CD4-positive, alpha-beta T cell treated with Interleukin-2 at 100 ng/mL for 4 hours (primary cell): ENCODE results near the gene KIF1A.
"Not testable (repeated sequence)": the region's sequence is repeated elsewhere in the genome, so short reads cannot be mapped to it uniquely, and the experiment has no call there.

Source experiments
- DNase-seq: peaks from one replicate; pipeline ENCODE4 v3.0.0-alpha.2; 2020; ENCODE audit warnings: low spot score

The KIF1A gene

DNA sequence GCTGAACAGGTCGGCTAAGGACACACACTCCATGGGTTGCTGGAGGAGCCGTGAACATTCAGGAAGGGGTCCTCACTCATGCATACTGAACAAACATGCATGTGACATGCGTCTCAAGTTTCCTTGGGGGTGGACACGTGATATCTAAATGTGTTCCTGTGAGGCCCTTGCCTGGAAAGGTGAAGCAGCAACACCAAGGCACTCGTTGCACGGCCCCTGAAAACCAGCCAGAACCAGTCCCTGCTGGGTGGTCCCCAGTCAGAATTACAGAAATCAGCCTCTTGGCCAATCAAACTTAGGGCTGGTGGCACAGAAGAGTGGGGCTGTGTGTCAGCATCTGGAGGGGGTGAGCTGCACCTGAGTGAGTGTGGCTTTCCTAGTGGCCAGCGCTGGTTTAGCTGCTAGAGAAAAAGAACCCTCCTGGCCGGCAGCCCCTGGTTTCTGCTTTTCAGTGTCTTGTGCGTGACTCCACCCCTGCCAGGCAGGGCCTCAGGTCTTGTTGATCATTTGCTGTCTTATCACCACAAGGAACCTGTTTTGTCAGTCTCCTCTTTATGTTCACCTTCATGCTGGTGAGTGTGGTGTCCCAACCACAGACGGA, 134.1 kb downstream of the KIF1A start:
- DNase-seq = no peak

DNA sequence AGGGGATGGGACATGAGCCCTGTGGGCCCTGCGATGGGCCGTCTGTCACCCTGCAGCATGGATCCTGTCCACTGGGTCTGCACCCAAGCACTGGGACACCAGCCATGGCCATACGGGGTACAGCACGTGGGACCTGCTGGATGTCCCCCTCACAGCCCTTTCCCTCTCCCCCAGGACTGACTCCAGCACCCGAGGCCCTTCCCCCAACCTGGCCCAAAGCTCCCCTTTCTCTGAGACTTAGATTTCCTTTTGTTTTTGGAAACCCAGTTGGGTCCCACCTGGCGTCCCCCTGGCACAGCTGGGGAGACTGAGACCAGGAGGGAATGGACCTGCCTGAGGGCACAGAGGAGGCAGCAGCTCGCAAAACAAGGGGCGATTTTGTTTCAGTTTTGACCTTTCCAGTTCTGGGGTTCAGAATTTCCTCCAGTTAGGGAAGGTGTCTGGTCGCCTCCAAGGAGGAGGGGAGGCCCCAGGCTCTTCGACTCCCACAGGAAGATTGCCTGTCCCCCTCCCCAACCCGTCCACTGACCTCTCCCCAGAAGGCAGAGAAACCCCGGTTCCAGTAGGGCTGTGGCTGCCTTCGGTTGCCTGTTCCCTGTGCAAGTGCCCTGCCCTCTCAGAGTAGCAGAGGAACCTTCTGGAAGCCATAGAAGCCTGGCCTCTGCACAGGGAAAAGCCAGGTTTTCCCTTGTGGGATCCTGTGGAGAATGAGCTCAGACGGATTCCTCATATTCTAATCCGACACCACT, 135.9 kb downstream of the KIF1A start:
- DNase-seq = not testable (repeated sequence)

DNA sequence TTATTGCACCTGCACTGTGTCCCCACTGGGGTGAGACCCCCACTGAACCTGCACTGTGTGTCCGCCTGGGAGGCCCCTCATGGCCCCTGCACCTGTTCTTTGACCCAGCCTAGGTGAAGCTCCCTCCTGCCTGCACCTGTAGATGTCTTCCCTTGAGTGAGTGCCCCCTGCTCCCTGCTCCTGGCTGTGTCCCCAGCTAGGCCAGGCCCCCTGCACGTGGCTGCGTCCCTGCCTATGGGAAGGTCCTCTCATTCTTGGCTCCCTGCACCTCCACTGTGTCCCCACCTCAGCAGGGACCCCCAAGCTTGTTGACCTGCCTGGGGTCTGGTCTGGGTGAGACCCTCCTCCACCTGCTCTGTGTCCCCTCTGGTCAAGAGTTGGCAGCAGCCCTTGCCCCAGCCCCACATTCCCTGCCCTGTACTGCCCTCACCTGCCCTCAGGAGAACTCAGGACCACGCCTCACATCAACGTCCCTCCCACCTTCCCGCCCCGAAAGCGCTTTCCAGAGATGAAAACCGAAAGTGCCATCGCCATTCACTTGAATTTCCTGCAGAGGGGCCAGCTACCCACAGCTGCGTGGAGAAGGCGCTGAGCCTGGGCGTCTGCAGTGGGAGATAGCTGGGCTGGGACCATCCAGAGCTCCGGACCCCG, 136.6 kb downstream of the KIF1A start:
- not testable (repeated sequence) for DNase-seq

DNA sequence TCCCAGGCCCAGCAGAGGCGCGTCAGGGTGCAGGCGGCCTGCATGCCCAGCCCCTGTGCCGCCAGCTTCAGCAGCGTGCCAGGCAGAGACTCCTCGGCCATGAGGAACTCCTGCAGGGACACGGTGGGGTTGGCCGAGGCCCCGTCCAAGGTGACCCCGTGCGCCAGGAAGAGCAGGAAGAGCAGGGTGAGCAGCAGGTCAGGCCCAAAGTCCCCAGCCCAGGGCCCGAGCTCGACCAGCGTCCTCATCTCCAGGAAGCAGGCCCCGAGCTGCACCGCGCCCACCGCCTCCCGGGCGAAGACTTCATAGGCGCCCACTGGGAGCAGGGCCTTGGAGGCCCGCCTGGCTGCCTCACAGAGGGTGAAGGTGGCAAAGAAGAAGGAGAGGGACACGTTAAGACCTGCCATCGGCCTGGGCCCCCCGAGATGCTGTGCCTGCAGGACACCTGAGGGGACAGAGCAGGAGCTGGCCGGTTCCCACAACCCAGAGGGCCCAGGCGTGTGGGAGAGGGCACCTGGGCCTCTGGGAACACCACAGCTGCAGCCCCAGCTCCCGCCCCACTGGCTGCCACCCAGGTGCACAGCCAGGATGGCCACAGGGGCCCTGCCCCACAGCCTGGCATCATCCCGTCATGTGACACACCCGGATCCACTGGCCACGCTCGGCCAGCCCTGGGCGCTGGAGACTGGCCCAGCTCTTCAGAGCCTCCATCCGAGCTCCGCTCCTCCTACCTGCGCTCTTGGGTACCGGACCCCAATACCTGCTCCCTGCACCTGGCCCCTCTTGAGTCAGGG, 137.4 kb downstream of the KIF1A start, which contains the start of gene AQP12B:
TSS of gene AQP12B (minus strand) at position 455 of the 794 bp plus-strand sequence. CDS start at position 407, 48 bp downstream.
- DNase-seq = not testable (repeated sequence)

DNA sequence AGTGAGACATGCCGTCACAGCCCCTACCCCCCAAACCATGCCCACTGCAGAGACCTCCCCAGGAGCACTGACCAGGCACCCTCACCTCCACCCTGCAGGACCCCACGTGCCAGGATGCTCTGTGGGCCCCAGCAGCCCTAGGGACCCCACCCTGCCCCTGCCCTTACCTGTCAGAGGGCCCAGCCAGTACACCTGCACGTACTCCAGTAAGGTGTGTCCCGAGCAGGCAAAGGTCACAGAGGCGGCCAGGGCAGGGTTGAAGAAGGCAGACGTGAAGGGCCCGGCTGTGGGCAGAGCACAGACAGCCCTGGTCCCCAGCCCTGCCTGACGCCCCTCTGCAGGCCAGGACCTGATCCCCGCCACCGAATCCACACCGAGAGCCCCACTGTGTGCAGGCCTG, 139.8 kb downstream of the KIF1A start:
- not testable (repeated sequence) for DNase-seq

DNA sequence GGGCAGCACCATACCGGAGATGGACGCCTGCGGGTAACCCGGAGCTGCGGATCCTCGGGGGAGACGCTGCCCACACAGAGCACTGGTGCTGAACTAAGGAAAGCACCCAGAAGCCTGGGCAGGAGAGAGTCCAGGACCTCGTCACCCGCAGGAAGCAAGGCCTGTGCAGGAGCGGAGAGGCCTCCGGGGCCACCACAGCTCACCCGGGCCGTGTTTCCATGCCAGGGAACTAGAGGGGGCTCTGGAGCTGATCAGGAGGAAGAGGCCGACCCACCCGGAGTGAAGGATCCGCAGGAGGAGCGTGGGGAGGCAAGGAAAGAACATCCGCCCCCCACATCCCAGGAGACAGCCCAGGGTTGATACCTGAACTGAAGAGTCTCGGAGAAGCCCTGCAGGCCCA, 141.1 kb downstream of the KIF1A start:
- not testable (repeated sequence) for DNase-seq

DNA sequence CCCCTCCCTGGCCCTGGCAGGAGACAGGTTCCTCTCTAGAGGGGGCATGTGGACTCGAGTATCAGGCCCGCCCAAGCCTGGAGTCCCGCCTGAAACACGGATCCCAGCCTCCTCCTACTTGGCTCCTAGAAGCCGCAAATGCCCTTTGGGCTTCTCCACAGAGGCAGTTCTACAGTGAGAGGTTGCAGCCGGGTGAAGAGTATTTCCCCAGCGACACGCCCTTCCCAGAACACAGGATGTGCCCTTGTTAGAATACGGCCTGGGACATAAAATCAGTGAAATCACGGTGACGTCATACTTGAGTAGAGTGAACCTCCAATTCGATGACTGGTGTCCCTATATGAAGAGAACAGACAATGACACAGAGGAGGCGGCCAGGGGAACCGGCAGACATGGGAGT, 142.0 kb downstream of the KIF1A start:
- DNase-seq = not testable (repeated sequence)

DNA sequence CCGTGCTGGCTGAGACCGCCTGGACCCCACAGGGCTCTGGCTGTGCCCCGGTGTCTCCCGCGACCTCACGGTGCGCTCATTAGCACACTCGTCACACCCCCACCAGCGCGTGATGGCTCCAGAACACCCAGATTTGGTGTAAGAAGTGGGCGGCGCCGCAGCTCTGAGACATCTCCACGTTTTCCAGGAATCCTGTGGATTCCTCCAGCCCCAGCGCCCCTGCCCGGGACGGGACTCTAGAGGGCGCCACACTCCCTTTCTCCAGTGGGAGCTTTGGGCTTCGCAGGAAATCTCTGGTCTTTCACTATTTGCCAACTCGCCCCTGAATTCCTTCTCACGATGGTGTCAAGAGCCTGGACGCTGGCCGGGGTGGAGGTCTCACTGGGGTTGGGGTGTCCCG, 144.7 kb downstream of the KIF1A start:
- DNase-seq = not testable (repeated sequence)

DNA sequence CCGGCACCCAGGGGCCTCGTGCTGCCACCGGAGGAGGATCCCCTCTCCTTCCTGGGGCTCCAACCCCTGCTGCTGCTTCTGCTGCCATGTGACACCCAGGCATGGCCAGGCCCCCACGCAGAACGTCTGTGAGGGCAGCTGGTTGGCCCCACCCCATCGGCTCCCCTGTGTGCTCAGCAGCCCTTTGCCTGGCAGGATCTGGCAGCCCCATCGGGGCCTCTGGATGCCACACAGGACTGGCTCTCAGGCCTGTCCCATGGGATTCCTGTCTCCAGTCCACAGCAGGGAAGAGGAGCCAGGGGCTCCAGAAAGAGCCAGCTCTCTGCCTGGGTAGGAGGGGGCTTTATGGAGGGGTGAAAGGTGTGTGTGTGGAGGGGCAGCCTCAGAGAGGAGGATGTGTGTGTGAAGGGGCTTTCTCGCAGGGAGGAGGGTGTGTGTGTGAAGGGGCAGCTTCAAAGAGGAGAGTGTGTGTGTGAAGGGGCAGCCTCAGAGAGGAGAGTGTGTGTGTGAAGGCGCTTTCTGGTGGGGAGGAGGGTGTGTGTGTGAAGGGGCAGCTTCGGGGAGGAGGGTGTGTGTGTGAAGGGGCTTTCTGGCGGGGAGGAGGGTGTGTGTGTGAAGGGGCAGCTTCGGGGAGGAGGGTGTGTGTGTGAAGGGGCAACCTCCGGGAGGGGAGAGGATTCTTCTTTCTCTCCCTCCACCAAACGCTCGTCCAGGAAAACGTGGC, 145.4 kb downstream of the KIF1A start:
- DNase-seq = not testable (repeated sequence)

DNA sequence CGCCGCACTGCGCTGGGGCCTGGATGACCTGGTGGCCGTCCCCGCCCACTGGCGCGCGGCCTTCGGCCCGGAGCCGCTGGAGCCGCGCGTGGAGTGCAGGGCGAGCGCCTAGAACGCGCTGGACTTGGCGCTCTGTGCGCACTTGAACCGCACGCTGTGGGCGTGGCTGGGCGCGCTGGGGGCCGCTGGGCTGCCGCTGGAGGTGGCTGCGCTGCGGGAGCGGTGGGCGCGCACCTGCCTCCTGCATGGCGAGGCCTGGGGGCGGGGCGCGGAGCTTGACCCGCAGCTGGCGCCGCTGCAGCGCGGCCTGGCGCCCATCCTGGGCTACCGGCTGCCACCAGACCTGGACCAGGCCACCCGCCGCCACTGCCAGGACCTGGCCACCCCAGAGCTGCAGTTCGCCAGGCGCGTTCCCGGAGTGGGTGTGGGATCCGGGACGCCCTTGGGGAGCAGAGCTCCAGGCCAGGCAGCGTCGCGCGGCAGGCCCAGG, 147.3 kb downstream of the KIF1A start:
- no peak for DNase-seq

DNA sequence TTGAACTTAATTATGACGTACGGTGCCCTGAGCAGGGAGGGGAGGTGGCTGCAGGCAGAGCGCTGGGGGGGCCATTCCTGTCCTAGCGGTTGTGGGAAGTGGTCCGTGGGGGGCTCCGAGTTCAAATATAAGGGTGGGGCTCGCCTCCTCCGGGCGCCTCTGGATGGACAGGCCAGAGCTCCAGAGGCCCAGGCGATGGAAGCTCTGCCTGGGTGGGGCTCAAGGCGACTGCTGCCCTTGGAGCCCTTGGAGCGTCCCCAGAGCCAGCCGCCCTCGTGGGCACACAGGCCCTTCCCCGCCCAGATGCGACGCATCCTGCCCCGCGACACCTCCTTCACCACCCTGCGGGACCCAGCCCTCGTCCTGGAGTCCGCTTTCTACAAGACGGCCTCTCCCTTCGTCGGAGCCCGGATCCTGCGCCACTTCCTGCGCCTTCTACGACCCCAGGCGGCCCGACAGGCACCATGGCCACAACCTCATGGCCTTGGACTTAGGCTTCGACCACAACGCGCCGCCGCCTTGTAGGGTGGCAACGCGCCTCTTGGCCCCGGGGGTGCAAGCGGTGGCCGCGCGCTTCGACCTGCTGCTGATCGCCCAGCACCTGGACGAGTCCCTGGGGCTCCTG, 147.8 kb downstream of the KIF1A start:
- no peak for DNase-seq

DNA sequence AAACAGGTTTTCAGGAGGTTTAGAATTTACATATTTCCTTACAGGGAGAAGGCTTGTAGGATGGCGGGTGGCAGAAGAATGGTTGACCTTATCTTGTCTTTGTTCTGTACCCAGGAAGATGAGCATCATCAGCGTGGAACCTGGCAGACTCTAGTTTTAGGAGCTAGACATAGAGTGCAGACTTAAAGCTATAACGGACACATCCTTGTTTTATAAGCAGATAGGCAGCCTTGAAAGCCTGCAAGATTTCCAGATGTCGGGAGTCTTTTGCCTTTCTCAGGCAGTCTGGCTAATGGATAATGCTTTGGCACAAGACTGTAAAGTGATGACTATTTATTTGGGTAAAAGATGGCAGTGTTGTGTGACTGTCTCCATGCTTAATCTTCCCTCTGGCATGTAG, 149.1 kb downstream of the KIF1A start:
- DNase-seq = no peak

DNA sequence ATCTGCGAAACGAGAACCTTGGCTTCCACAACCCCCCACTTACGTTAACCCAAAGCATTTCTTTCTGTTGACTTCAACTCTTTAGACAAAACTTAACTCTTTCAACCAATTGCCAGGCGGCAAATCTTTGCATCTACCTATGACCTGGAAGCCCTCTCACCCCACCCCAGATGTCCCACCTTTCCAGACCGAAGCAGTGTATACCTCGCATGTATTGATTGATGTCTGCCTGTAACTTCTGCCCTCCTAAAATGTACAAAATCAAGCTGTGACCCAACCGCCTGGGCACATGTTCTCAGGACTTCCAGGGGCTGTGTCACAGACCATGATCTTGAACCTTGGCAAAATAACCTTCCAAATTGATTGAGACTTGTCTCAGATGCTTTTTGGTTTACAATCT, 149.6 kb downstream of the KIF1A start:
- no peak for DNase-seq

DNA sequence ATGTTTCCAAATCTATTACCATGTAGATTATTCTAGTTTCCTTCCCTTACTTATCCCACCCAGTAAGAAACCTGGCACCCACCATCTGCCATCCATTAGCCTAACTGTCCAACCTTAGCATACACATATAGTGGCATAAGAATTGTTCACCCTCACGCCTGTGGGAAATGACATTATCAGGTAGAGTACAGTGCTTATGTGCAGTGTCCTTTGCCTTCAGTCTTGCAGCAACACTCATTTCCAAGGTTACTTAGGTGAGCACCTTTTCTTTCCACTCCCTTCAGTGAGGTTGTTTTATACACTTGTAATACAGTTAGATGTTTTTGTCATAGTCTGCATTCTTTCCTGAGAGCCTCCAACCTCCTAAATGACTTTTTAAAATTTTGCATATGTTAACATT, 155.4 kb downstream of the KIF1A start:
- no peak for DNase-seq
